Right hindlimb (tissue), 1 donor: ENCODE data around the gene MAP2.

Experiments used
- DNase-seq: peaks from one replicate; pipeline ENCODE4 v3.0.0-alpha.2; 2018

Gene MAP2

GRCh38 chr2:209423562-209424198 is at the start of gene MAP2:
TSS of gene MAP2 (plus strand) at chr2:209424047. CDS start at chr2:209653171, 229,124 bp downstream.
- DNase-seq: peak; percentile 91

GRCh38 chr2:209376686-209377085 is 47.2 kb upstream of the MAP2 start:
- DNase-seq: no peak

- no peak for DNase-seq
These were observed 43.6 kb upstream of the MAP2 start for GRCh38 chr2:209380293-209380692.

GRCh38 chr2:209381091-209381490 is 42.8 kb upstream of the MAP2 start:
- no peak for DNase-seq

GRCh38 chr2:209382775-209383174 is 41.1 kb upstream of the MAP2 start:
- no peak for DNase-seq

- DNase-seq: no peak
These were observed 40.6 kb upstream of the MAP2 start for GRCh38 chr2:209383212-209383611.

GRCh38 chr2:209387389-209387788 is 36.5 kb upstream of the MAP2 start:
- DNase-seq: peak; percentile 12

- no peak for DNase-seq
These were observed 35.3 kb upstream of the MAP2 start for GRCh38 chr2:209388446-209389037.

- DNase-seq: no peak
These were observed 34.7 kb upstream of the MAP2 start for GRCh38 chr2:209389171-209389618.

- no peak for DNase-seq
These were observed 33.0 kb upstream of the MAP2 start for GRCh38 chr2:209390839-209391238.

- DNase-seq: no peak
These were observed 32.0 kb upstream of the MAP2 start for GRCh38 chr2:209391776-209392401.

- DNase-seq: no peak
These were observed 28.6 kb upstream of the MAP2 start for GRCh38 chr2:209395229-209395628.

GRCh38 chr2:209395652-209396051 is 28.2 kb upstream of the MAP2 start:
- DNase-seq: no peak

GRCh38 chr2:209398463-209398862 is 25.4 kb upstream of the MAP2 start:
- DNase-seq: no peak

- no peak for DNase-seq
These were observed 22.1 kb upstream of the MAP2 start for GRCh38 chr2:209401788-209402187.

- no peak for DNase-seq
These were observed 12.6 kb upstream of the MAP2 start for GRCh38 chr2:209411296-209411695.

- no peak for DNase-seq
These were observed 12.1 kb upstream of the MAP2 start for GRCh38 chr2:209411718-209412117.

- no peak for DNase-seq
These were observed 10.4 kb upstream of the MAP2 start for GRCh38 chr2:209413311-209414014.

- no peak for DNase-seq
These were observed 6.9 kb upstream of the MAP2 start for GRCh38 chr2:209416913-209417312.

GRCh38 chr2:209422191-209422754 is 1.6 kb upstream of the MAP2 start:
- DNase-seq: no peak

- DNase-seq: no peak
These were observed 403 bp downstream of the MAP2 start for GRCh38 chr2:209424199-209424701.

- no peak for DNase-seq
These were observed 1.1 kb downstream of the MAP2 start for GRCh38 chr2:209424781-209425470.
